ENCODE measurements around the gene AP4M1. TPM values are rescaled to one million over a fixed set of nuclear protein-coding genes. Genes with fewer than 3 reads are reported as not detected.
A peak's percentile ranks its signal among the peaks of the same experiment; 100 is the strongest.

The AP4M1 gene
- polyA plus RNA-seq, 4 donors = 23.7 to 36.2 (median 31.5) TPM

- no peak for DNase-seq (ENCODE audit: low read depth in 4 of 4, low spot score in 3 of 4)
Observed at GRCh38 chr7:100082978-100083377, 18.5 kb upstream of the AP4M1 start.

DNA sequence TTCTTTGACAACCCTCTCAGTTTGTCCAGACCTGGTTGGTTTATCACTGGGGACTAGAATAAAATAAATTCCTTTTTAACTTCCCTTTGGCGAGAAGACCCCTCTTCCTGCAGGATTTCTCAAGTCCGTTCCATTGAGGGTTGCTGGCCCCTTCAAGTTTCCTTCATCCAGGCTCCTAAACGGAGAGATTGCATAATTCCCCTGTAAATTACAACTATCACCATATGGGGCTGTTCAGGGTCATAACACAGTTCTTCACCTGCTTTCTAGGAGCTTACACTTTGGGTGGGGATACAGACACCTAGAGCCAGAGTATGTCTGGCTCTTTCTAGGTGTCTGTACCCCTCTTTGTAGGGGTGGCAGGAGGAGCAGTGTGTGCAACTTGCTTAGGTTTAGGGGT is 15.9 kb upstream of the AP4M1 start:
- DNase-seq (ENCODE audit: low read depth in 4 of 4, low spot score in 3 of 4) = no peak

- peak in 2 of 4 donors; percentile 33 to 47 for DNase-seq (ENCODE audit: low read depth in 4 of 4, low spot score in 3 of 4)
Observed at GRCh38 chr7:100087055-100087750, 14.2 kb upstream of the AP4M1 start.

- DNase-seq (ENCODE audit: low read depth in 4 of 4, low spot score in 3 of 4) = no peak
Observed at GRCh38 chr7:100088095-100088620, 13.3 kb upstream of the AP4M1 start.

DNA sequence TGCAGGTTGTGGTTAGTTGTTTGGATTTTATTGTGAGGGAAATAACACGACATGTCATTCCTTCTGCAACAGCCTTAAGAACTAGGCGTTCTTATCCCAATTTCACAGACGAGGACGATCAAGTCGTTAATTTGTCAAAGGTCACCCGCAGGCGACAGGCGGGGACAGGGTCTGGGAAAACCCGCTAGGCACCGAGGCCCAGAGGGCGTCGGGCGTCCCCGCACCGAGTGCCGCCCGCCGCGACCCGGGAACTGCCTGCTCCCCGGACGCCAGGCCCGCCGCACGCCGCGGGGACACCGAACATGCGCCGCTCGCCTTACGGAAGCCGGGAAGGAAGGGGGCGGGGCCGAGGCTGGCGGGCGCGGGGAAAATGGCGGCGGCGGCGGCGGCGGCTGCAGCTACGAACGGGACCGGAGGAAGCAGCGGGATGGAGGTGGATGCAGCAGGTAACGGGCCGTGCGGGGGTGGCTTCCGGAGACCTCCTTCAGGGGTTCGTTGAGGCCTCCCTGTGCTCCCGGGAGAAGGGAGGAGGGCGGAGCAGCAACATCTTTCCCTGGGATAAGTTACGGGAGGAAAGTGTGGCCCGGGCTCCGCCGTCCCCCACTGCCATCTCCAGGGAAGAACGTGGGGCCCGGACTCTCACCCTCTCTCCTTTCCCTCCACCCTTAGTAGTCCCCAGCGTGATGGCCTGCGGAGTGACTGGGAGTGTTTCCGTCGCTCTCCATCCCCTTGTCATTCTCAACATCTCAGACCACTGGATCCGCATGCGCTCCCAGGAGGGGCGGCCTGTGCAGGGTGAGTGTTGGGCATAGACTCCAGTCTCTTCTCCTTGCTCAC is 12.6 kb upstream of the AP4M1 start, which contains the start of gene COPS6:
TSS of gene COPS6 (plus strand) at position 349 of the 837 bp plus-strand sequence. CDS start at position 371, 22 bp downstream.
- DNase-seq (ENCODE audit: low read depth in 4 of 4, low spot score in 3 of 4) = peak in 3 of 4 donors; percentile 61 to 69 (median 61)

DNA sequence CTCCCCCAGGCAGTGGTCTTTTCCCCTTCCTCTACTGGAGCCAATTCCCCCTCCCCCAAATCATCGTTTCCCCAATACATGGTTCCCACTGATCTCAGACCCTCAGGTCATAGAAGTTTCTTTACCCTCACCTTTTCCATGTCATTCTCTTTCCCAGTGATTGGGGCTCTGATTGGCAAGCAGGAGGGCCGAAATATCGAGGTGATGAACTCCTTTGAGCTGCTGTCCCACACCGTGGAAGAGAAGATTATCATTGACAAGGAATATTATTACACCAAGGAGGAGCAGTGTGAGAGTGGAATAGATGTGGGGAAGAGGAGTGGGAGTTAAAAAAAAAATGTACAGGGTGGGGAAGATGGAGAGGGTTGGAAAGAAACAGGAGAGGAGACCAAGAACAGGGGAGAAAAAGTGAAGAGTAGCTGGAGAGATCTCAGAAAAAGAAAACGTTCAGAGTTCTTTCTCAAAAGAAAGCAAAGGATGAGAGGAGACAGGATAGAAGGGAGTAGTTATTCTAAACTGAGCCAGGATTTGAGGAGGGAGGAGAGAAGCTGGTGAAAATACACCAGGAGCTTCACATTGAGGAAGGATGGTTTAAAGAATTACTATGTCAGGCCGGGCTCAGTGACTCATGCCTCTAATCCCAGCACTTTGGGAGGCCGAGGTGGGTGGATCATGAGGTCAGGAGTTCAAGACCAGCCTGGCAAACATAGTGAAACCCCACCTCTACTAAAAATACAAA is 11.8 kb upstream of the AP4M1 start:
- no peak for DNase-seq (ENCODE audit: low read depth in 4 of 4, low spot score in 3 of 4)

GRCh38 chr7:100090527-100091410 is 10.7 kb upstream of the AP4M1 start:
- DNase-seq (ENCODE audit: low read depth in 4 of 4, low spot score in 3 of 4) = no peak

GRCh38 chr7:100091411-100092181 is 9.8 kb upstream of the AP4M1 start:
- no peak for DNase-seq (ENCODE audit: low read depth in 4 of 4, low spot score in 3 of 4)

GRCh38 chr7:100093054-100093453 is 8.4 kb upstream of the AP4M1 start:
- DNase-seq (ENCODE audit: low read depth in 4 of 4, low spot score in 3 of 4) = no peak

DNA sequence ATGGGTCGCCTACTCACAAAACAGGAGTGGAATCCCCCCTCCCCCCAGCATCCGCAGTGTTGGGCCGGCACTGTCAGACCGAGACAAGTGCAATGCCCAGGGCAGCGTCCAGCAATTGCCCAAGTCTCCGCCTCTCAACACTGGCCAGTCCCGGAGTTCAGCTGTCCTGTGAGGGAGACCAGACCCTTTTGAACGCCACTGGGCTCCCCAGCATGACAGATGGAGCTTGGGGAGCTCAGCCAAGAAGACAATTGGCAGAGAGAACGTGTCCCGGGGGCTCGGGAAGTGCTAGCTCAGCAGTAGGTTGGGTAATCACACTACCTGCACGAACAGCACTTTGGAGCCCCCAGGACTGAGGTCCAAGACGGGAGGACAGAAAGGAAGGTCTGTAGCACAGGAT is 7.9 kb upstream of the AP4M1 start:
- no peak for DNase-seq (ENCODE audit: low read depth in 4 of 4, low spot score in 3 of 4)

DNA sequence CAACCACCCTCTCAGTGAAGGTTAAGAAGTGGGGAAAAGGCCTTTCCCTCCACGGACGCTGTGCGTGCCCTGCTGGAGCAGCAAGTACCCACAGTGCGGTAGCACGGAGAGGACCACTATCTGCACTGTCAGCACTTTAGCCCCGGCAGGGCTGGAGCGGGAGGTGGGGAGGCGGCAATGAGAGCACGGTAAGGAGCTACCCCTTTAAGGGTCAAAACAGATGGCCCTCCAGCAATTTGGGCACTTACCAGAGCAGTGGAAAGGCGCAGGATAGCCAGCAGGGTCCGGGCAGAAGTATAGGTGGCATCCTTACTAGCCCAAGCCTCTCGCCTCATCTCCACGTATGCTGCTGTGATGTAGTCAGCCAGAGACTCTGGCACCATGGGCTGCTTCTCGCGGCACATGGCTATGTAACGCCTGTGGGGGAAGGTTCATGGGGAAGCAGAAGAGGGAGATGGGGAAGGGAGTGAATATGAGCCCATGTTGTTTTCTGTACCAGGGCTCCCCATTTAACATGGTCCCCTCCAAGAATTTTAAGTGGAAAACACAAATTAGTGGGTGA is 7.4 kb upstream of the AP4M1 start:
- DNase-seq (ENCODE audit: low read depth in 4 of 4, low spot score in 3 of 4) = no peak

GRCh38 chr7:100095289-100095688 is 6.2 kb upstream of the AP4M1 start:
- no peak for DNase-seq (ENCODE audit: low read depth in 4 of 4, low spot score in 3 of 4)

DNA sequence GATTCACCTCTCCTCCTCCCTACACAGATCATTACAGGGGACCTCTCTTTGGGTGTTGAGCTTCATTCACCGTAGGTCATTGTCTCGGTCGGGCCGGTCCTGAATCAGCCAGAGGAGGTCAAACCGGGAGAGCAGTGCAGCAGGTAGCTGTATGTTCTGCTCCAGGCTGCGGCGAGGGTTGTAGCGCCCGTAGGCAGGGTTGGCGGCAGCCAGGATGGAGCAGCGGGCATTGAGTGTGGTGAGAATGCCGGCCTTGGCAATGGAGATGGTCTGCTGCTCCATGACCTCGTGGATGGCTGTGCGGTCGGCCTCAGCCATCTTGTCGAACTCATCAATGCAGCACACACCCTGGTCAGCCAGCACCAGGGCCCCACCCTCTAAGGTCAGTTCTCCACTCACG is 5.7 kb upstream of the AP4M1 start:
- no peak for DNase-seq (ENCODE audit: low read depth in 4 of 4, low spot score in 3 of 4)

- DNase-seq (ENCODE audit: low read depth in 4 of 4, low spot score in 3 of 4) = no peak
Observed at GRCh38 chr7:100098913-100099312, 2.5 kb upstream of the AP4M1 start.

DNA sequence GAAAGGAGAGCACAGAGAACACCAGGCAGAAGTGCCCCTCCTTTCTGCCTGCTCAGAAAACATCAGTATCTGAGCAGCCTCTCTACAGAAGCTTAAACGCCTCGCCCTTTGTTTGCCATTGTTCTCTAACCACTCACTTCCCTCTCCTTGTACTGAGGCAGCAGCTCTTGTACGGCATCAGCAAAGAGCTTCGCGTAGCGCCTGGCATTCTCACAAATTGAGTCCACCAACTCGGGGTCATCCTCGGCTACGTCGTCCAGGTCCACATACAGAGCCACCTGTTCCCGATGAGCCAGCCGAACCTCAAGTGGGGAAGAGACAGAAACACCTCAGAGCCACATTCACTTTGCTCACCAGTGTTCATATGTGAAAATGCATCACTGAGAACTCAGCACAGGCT is 2.0 kb upstream of the AP4M1 start:
- no peak for DNase-seq (ENCODE audit: low read depth in 4 of 4, low spot score in 3 of 4)

DNA sequence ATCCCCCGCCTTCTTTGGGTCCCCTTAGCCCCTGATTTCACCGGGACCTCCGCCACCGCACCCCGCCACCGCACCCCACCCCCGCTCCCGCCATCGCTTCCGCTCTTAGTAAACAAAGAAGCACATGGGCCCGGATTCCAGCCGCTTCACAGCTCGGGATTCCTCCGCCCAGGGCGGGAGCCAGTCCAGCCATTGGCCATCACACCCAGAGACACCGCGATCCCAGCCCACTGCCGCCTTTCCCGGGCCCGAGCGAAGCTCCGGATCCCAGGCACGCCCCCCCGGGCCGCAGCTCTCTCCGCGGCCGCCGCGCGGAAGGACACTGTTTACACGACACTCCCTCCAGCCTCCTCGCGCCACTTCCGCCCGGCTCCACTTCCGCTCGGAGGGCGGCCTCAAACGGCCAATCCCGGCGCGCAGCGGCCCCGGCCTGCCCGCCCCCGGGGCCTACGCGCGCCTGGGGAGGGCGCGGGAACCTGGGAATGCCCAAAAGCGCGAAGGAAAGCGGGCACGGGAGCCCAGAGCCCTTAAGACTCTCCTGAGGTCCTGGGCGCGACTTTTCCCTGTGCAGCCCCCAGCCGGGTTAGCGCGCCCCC is 925 bp upstream of the AP4M1 start:
- peak; percentile 90 to 91 (median 90) for DNase-seq (ENCODE audit: low read depth in 4 of 4, low spot score in 3 of 4)

- no peak for DNase-seq (ENCODE audit: low read depth in 4 of 4, low spot score in 3 of 4)
Observed at GRCh38 chr7:100102950-100103840, 1.8 kb downstream of the AP4M1 start.
